A673 (cell line): ENCODE data around the gene GJB5.

Source experiments
- EZH2 ChIP-seq: fragments of 200-600 bp; sonication (generic); IDR thresholded peaks from 2 replicates; pipeline ENCODE4 v1.6.1; 2017; ENCODE audit warnings: borderline replicate concordance, low read depth, mild to moderate bottlenecking, mixed read lengths, antibody characterized with exemption, low read length; ENCODE audit not compliant: poor library complexity, severe bottlenecking
- TF ChIP-seq, protein P1 (sequence below): fragments of 300-800, 200-600 bp; sonication (generic); conservative IDR thresholded peaks from 2 replicates; pipeline ENCODE4 v1.5.1; 2017; ENCODE audit warnings: low read depth, mild to moderate bottlenecking, antibody characterized with exemption, low read length, moderate library complexity, mixed read lengths

DNA sequence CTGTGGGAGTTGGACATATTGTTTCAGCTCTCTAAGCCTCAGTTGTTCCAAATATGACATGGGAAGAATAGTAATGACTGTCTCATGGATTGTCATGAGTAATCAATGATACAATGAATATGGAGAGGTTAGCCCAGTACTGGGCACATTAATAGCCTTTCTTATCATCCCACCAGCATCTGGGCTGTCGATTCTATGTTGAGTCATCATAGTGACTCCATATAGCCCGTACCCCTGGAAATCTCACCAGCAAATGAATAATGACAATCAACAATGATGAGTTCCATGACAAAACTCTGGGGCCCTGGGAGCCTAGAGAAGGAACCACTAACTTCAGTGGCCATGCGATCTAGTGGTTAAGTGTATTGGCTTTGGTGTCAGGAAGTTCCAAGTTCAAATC, 39.7 kb upstream of the GJB5 start:
- TF ChIP-seq EZH2: no peak
- TF ChIP-seq, protein P1, sequence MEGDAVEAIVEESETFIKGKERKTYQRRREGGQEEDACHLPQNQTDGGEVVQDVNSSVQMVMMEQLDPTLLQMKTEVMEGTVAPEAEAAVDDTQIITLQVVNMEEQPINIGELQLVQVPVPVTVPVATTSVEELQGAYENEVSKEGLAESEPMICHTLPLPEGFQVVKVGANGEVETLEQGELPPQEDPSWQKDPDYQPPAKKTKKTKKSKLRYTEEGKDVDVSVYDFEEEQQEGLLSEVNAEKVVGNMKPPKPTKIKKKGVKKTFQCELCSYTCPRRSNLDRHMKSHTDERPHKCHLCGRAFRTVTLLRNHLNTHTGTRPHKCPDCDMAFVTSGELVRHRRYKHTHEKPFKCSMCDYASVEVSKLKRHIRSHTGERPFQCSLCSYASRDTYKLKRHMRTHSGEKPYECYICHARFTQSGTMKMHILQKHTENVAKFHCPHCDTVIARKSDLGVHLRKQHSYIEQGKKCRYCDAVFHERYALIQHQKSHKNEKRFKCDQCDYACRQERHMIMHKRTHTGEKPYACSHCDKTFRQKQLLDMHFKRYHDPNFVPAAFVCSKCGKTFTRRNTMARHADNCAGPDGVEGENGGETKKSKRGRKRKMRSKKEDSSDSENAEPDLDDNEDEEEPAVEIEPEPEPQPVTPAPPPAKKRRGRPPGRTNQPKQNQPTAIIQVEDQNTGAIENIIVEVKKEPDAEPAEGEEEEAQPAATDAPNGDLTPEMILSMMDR: no peak
